Karpas-422 (cell line): ENCODE results near the gene MYMK. TPM values are rescaled to one million over a fixed set of nuclear protein-coding genes. Genes with fewer than 3 reads are reported as not detected.

Experiments
- DNase-seq: peaks from one replicate; pipeline ENCODE4 v3.0.0-alpha.2; 2015
- H2AFZ ChIP-seq: fragments of 200-600 bp; sonication (generic); 2 replicates; pipeline ENCODE4 v1.6.1; 2014; ENCODE audit warnings: antibody characterized with exemption, low read length, mixed read lengths
- H3K27ac ChIP-seq: fragments of 200-600 bp; sonication (generic); 2 replicates; pipeline ENCODE4 v1.5.1; 2014; ENCODE audit warnings: mild to moderate bottlenecking, low read length, moderate library complexity
- H3K27me3 ChIP-seq: fragments of 200-600 bp; sonication (generic); 2 replicates; pipeline ENCODE4 v1.6.1; 2014; ENCODE audit warnings: low read length, mixed read lengths
- H3K36me3 ChIP-seq: fragments of 200-600 bp; sonication (generic); 2 replicates; pipeline ENCODE4 v1.6.1; 2014; ENCODE audit warnings: low read length, mixed read lengths; ENCODE audit not compliant: insufficient read depth
- H3K4me1 ChIP-seq: fragments of 200-600 bp; sonication (generic); 2 replicates; pipeline ENCODE4 v1.6.1; 2014; ENCODE audit warnings: mild to moderate bottlenecking, low read length, mixed read lengths
- H3K4me2 ChIP-seq: fragments of 200-600 bp; sonication (generic); 2 replicates; pipeline ENCODE4 v1.6.1; 2014; ENCODE audit warnings: low read length, low read depth, mild to moderate bottlenecking; ENCODE audit not compliant: poor library complexity, severe bottlenecking
- H3K4me3 ChIP-seq: fragments of 200-600 bp; sonication (generic); 2 replicates; pipeline ENCODE4 v1.5.1; 2014; ENCODE audit warnings: mild to moderate bottlenecking, antibody characterized with exemption, low read length, mixed read lengths
- H3K79me2 ChIP-seq: fragments of 200-600 bp; sonication (generic); 2 replicates; pipeline ENCODE4 v1.6.1; 2014; ENCODE audit warnings: mild to moderate bottlenecking, low read length, mixed read lengths
- H3K9ac ChIP-seq: fragments of 200-600 bp; sonication (generic); 2 replicates; pipeline ENCODE4 v1.6.0; 2014; ENCODE audit warnings: low read length
- H3K9me2 ChIP-seq: fragments of 200-600 bp; sonication (generic), shearing (Covaris generic); replicated peaks from 2 replicates; pipeline ENCODE4 v1.6.0; 2014; ENCODE audit warnings: mild to moderate bottlenecking, low read length, moderate library complexity; ENCODE audit not compliant: insufficient read depth
- H3K9me3 ChIP-seq: fragments of 300-700, 200-600 bp; sonication (generic); 2 replicates; pipeline ENCODE4 v1.6.1; 2014; ENCODE audit warnings: low read length, mixed read lengths
- H4K20me1 ChIP-seq: fragments of 200-600 bp; sonication (generic); 2 replicates; pipeline ENCODE4 v1.6.1; 2014; ENCODE audit warnings: mild to moderate bottlenecking, antibody characterized with exemption, low read length, low read depth; ENCODE audit not compliant: insufficient read depth
- total RNA-seq: library from RNA; depleted of rRNA; stranded (reverse); fragments of >200 nt; shearing (Covaris generic); gene quantifications from 2 replicates; pipeline ENCODE4 v1.2.3, GENCODE V29; 2014; ENCODE audit warnings: low replicate concordance

MYMK gene
- total RNA-seq, 1 experiment from 2014 or later = not detected

GRCh38 chr9:133540698-133541025 lies 15.9 kb upstream of the MYMK start:
- H2AFZ ChIP-seq = no peak overlapping the region
- H3K27ac ChIP-seq = no peak overlapping the region
- H3K4me2 ChIP-seq = peak overlapping the region; percentile 26
- H3K9me3 ChIP-seq = no peaks in the 10 kb centered on the region
- H3K9ac ChIP-seq = no peak overlapping the region
- no peaks in the 10 kb centered on the region for H4K20me1 ChIP-seq
- no peaks in the 10 kb centered on the region for H3K27me3 ChIP-seq
- DNase-seq = no peak
- H3K9me2 ChIP-seq = no peaks in the 10 kb centered on the region
- H3K4me1 ChIP-seq = no peaks in the 10 kb centered on the region
- no peaks in the 10 kb centered on the region for H3K36me3 ChIP-seq
- H3K4me3 ChIP-seq = no peak overlapping the region
- H3K79me2 ChIP-seq = no peaks in the 10 kb centered on the region

GRCh38 chr9:133539991-133540697 lies 15.4 kb upstream of the MYMK start:
- DNase-seq = no peak
- no peak overlapping the region for H2AFZ ChIP-seq
- no peaks in the 10 kb centered on the region for H3K27me3 ChIP-seq
- no peaks in the 10 kb centered on the region for H3K9me3 ChIP-seq
- no peak overlapping the region for H3K9ac ChIP-seq
- no peaks in the 10 kb centered on the region for H3K36me3 ChIP-seq
- H3K4me1 ChIP-seq = no peaks in the 10 kb centered on the region
- no peak overlapping the region for H3K27ac ChIP-seq
- H3K9me2 ChIP-seq = no peaks in the 10 kb centered on the region
- H4K20me1 ChIP-seq = no peaks in the 10 kb centered on the region
- H3K79me2 ChIP-seq = no peaks in the 10 kb centered on the region
- no peak overlapping the region for H3K4me3 ChIP-seq
- peak overlapping the region; percentile 26 for H3K4me2 ChIP-seq

- H3K4me1 ChIP-seq = no peaks in the 10 kb centered on the region
- no peak overlapping the region for H3K27ac ChIP-seq
- no peaks in the 10 kb centered on the region for H3K36me3 ChIP-seq
- H3K9me3 ChIP-seq = no peaks in the 10 kb centered on the region
- no peaks in the 10 kb centered on the region for H4K20me1 ChIP-seq
- H3K4me2 ChIP-seq = no peak overlapping the region
- DNase-seq = no peak
- H2AFZ ChIP-seq = no peak overlapping the region
- H3K4me3 ChIP-seq = no peak overlapping the region
- H3K9ac ChIP-seq = no peak overlapping the region
- no peaks in the 10 kb centered on the region for H3K9me2 ChIP-seq
- H3K27me3 ChIP-seq = no peaks in the 10 kb centered on the region
- H3K79me2 ChIP-seq = no peaks in the 10 kb centered on the region
Measured at GRCh38 chr9:133538851-133539833, 14.4 kb upstream of the MYMK start.

- H3K9me3 ChIP-seq = no peaks in the 10 kb centered on the region
- no peaks in the 10 kb centered on the region for H3K27me3 ChIP-seq
- no peaks in the 10 kb centered on the region for H4K20me1 ChIP-seq
- no peaks in the 10 kb centered on the region for H3K79me2 ChIP-seq
- no peaks in the 10 kb centered on the region for H3K4me1 ChIP-seq
- H3K4me2 ChIP-seq = no peak overlapping the region
- no peak overlapping the region for H3K9ac ChIP-seq
- H3K36me3 ChIP-seq = no peaks in the 10 kb centered on the region
- no peak overlapping the region for H2AFZ ChIP-seq
- no peak for DNase-seq
- H3K4me3 ChIP-seq = no peak overlapping the region
- no peaks in the 10 kb centered on the region for H3K9me2 ChIP-seq
- no peak overlapping the region for H3K27ac ChIP-seq
Measured at GRCh38 chr9:133538176-133538575, 13.4 kb upstream of the MYMK start.

- no peak overlapping the region for H3K9ac ChIP-seq
- no peak overlapping the region for H3K4me3 ChIP-seq
- H3K79me2 ChIP-seq = no peaks in the 10 kb centered on the region
- no peak overlapping the region for H3K4me2 ChIP-seq
- no peaks in the 10 kb centered on the region for H3K9me3 ChIP-seq
- no peak overlapping the region for H2AFZ ChIP-seq
- H3K27me3 ChIP-seq = no peaks in the 10 kb centered on the region
- no peaks in the 10 kb centered on the region for H3K4me1 ChIP-seq
- no peaks in the 10 kb centered on the region for H3K36me3 ChIP-seq
- no peak overlapping the region for H3K27ac ChIP-seq
- H4K20me1 ChIP-seq = no peaks in the 10 kb centered on the region
- no peaks in the 10 kb centered on the region for H3K9me2 ChIP-seq
- DNase-seq = no peak
Measured at GRCh38 chr9:133537257-133537656, 12.5 kb upstream of the MYMK start.

GRCh38 chr9:133536536-133536935 lies 11.8 kb upstream of the MYMK start:
- no peak overlapping the region for H3K4me2 ChIP-seq
- H3K9ac ChIP-seq = no peak overlapping the region
- no peak overlapping the region for H2AFZ ChIP-seq
- H3K36me3 ChIP-seq = no peaks in the 10 kb centered on the region
- no peaks in the 10 kb centered on the region for H3K27me3 ChIP-seq
- H3K27ac ChIP-seq = no peak overlapping the region
- no peaks in the 10 kb centered on the region for H3K4me1 ChIP-seq
- no peaks in the 10 kb centered on the region for H3K79me2 ChIP-seq
- H4K20me1 ChIP-seq = no peaks in the 10 kb centered on the region
- no peaks in the 10 kb centered on the region for H3K9me3 ChIP-seq
- no peak overlapping the region for H3K4me3 ChIP-seq
- no peaks in the 10 kb centered on the region for H3K9me2 ChIP-seq
- no peak for DNase-seq

GRCh38 chr9:133536080-133536479 lies 11.3 kb upstream of the MYMK start:
- no peaks in the 10 kb centered on the region for H4K20me1 ChIP-seq
- H3K9me3 ChIP-seq = no peaks in the 10 kb centered on the region
- no peaks in the 10 kb centered on the region for H3K9me2 ChIP-seq
- H3K4me2 ChIP-seq = no peak overlapping the region
- H3K27ac ChIP-seq = no peak overlapping the region
- no peaks in the 10 kb centered on the region for H3K4me1 ChIP-seq
- no peak overlapping the region for H3K9ac ChIP-seq
- H3K36me3 ChIP-seq = no peaks in the 10 kb centered on the region
- H2AFZ ChIP-seq = no peak overlapping the region
- no peak overlapping the region for H3K4me3 ChIP-seq
- no peaks in the 10 kb centered on the region for H3K79me2 ChIP-seq
- DNase-seq = no peak
- H3K27me3 ChIP-seq = no peaks in the 10 kb centered on the region

GRCh38 chr9:133535306-133535877 lies 10.6 kb upstream of the MYMK start:
- no peaks in the 10 kb centered on the region for H3K79me2 ChIP-seq
- H3K36me3 ChIP-seq = no peaks in the 10 kb centered on the region
- H3K9ac ChIP-seq = no peak overlapping the region
- H3K27ac ChIP-seq = no peak overlapping the region
- H3K9me2 ChIP-seq = no peaks in the 10 kb centered on the region
- no peaks in the 10 kb centered on the region for H3K27me3 ChIP-seq
- no peak for DNase-seq
- H3K4me1 ChIP-seq = no peaks in the 10 kb centered on the region
- no peak overlapping the region for H3K4me3 ChIP-seq
- H4K20me1 ChIP-seq = no peaks in the 10 kb centered on the region
- no peaks in the 10 kb centered on the region for H3K9me3 ChIP-seq
- no peak overlapping the region for H3K4me2 ChIP-seq
- no peak overlapping the region for H2AFZ ChIP-seq
